ENCODE data around the gene MARCHF2.
"Not testable (repeated sequence)": the region's sequence is repeated elsewhere in the genome, so short reads cannot be mapped to it uniquely, and the experiment has no call there.

The MARCHF2 gene

DNA sequence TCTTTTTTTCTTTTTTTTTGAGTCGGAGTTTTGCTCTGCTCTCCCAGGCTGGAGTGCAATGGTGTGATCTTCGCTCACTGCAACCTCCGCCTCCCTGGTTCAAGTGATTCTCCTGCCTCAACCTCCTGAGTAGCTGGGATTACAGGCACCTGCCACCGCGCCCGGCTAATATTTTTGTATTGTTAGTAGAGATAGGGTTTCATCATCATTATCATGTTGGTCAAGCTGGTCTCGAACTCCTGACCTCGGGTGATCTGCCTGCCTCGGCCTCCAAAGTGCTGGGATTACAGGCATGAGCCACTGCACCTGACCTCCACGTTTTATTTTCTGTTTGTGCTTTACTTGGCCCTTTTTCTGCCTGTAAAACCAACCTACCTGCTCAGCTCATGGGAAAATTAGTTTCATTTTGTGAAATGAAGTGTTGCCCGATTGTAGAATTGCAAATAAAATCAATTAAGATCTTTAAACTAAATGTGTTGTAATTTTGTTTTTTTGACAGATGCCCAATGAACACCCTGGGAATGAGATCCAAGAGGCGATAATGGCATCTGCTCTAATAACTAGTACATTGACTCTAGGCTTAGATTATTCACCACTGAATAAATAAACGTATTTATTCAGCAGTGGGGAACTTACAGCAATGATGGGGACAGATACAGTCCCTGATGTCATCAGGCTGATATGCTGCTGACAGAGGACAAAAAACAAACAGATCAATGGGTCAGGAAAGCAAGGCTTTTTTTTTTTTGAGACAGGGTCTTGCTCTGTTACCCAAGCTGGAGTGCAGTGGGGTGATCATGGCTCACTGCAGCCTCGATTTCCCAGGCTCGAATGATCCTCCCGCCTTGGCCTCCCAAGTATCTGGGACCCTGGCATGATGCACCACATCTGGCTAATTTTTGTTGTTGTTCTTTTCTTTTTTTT lies 25.2 kb upstream of the MARCHF2 start:
- DNase-seq = no peak

- no peak for DNase-seq
Measured at GRCh38 chr19:8388612-8388958, 24.5 kb upstream of the MARCHF2 start.

DNA sequence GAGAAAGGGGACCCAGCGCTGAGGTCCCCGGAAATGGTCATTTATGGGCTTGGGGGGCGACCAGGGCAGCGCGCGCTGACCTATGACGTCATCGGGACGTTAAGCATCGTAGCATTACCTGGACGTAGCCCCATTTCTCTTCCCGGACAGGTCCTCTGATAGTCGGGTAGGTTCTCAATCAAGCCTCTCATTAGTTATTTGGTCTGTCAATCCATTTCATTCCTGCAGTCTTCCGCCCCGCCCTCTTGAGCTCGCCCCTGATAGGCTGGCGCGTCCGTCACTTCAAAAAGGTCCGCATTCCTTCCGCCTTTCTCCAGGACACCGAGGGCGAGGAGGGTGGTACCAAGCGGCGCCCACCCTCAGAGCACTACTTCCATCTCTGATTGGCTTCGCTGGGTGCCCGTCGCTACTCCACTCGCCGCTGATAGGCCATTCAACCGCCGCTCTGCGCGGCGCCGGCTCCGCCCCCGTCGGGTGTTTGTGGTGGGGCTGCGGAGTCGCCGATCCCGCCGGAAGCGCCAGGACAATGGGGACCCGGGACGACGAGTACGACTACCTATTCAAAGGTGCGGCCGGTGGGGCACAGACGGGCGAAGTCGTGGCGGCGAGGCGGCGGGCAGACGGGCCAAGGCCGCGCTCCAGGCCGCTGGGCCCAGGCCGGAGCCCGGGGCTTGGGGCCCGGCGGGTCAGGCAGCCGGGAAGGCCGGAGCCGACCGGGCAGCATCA lies 23.1 kb upstream of the MARCHF2 start, which contains the start of gene RAB11B:
Gene RAB11B, plus strand, starts transcription at position 470 of the 726 bp plus-strand sequence. Its CDS starts 57 bp downstream, at position 527.
- peak; percentile 97 to 98 for DNase-seq

GRCh38 chr19:8390617-8390981 lies 22.5 kb upstream of the MARCHF2 start:
- peak; percentile 91 to 95 for DNase-seq

GRCh38 chr19:8391198-8392016 lies 21.7 kb upstream of the MARCHF2 start:
- no peak for DNase-seq

DNA sequence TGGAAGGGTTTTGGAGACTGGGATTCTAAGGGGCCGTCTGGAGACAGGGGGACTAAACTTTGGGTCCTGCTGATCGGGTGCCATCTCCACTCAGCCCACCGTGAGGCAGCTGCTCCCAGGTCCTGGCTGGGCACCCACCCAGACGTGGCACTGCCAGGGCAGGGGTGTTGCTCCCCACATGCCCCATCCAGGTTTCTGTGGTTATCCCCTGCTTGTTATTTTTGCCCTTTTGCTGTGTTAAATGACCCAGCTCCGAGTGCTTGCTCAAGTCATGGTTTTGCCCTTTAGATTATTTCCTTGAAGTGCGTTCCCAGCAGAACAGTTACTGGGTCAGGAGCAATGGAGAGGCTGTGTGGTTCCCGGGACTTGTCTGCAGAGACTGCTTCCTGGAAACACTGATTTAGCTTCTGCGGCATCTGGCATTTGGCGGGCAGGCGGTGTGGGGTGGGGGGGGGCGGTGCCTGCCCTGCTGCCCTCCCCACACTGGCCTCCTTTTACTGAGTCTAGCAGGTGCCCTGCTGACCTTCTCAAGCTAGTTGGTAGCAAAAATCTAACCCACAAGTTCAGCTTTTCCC lies 21.0 kb upstream of the MARCHF2 start:
- no peak for DNase-seq

DNA sequence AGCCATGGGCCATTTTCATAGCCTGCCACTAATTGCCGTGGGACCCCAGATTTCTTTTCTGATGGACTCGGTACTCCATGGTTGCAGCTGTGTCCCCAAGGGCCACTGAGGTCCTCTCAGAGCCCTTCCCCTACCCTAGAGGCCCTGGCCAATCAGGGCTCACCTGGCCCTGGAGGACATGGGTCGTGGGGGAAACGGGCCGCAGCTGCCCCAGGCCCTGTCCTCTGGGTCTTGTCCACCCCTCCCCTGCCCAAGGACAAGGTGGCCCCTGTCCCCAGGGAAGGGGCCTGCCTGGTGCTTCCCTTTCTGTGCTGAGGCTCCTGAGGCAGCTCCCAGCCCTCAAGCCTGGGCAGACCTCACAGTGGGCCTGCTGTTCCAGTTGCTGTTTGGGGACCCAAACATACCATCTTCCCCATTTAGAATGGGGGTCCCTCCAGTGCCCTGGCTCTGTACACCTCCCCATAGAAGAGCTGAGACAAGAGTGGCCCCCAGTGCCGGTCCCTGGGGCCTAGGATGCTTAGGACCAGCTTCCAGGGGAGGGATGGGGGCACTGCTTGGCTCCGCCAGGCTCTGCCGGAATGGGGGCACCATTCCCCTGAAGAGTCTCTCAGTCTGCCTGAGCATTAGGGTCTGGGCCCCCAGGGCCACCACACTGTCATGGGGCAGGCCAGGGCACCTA lies 19.8 kb upstream of the MARCHF2 start:
- no peak for DNase-seq

DNA sequence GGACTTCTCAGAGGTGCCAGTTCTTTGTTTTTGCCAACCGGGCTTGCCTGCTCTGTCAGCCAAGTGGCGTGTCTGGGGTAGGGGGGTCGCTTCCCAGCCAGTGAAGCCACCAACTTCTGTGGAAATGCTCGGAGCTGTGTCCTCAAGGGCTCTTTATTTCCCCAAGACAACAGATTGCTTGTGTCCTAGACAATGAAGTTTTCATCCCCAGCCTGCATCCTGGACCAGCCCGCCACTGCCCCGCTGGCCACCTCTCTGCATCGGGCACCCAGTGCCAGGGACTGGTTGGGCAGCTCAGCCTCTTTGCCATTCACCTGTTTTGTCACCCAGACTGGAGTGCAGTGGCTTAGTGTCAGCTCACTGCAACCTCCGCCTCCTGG lies 19.2 kb upstream of the MARCHF2 start:
- DNase-seq = no peak

DNA sequence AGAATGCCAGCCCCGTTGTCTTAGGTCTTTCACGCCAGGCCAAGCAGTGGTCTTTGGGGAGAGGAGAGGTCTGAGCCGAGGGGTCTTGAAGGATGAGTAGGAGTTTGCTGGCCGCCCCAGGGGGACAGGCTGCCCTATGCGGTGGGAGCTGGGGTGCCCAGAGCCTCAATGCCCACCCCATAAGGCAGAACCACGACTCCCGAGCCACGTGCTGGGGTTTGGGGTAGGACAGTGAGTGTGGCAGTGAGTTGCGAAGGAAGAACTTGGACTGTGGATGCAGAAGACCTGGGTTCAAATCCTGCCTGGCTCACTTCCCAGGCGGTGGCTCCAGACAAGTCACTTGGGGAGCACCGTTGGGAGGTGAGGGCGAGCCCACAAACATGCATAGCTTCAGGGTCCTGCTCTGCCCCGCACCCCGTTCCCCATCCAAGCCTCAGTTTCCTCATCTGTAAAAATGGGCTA lies 17.5 kb upstream of the MARCHF2 start:
- DNase-seq = no peak

DNA sequence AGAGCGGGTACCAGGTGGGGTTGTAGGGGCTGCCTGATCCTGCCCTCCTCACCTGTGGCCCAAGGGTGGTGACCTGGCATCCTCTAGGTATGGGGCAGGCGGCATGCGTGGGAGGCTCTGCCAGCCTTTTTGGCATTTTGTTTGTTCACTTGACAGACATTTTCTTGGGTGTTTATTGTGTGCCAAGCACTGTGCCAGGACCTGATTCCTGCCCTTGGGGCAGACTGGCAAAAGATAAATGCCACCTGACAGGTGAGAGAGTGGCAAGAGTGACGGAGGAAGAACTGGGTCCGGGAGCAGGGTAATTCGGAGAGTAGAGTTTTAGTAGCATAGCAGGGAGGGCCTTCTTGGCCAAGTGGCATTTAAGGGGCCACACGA lies 16.9 kb upstream of the MARCHF2 start:
- no peak for DNase-seq

DNA sequence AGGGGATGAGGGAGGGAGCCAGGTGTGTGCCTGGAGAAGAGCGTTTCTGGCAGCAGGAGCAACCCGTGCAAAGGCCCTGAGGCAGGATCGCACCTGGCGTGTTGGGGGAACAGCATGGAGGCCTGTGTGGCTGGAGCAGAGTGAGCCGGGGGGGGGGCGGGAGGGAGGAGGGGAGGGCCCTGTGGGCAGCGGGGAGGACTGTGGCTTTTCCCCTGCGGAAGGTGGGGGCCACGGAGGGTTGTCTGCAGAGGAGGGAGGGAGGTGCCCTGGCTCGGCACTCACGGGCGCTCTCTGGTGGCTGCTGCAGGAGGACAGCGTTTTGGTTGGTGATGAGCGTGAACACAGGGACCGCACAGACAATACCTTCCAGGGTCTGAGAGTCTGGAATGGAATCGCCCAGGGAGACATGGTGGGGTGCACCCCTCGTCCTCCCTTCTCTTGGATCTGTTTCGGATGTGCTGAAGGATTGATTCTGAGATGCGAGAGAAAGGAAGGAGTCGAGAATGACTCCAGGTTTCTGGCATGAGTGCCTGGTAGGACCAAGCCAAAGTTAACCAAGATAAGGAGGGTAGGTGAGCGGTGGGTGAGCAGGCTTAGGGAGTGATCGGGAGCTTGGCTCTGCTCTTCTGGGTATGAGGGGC lies 16.4 kb upstream of the MARCHF2 start:
- peak; percentile 76 to 78 for DNase-seq

DNA sequence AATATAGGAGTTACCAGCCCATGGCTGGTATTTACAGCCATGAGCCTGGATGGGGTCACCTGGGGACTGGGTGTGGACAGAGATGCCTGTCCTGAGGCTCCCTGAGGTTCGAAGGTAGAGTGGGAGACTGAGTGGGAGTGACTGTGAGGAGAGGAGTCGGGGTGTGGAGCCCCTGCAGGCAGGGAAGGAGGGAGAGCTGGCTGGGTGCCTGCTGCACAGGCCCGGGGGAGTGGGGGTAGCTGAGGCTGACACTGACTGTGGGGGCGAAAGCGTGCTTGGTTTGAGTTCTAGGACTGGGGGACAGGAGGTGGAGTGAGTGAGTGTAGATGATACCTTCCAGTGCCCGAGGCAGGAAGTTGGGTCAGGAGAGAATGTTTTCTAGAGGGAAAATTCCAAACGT lies 15.8 kb upstream of the MARCHF2 start:
- no peak for DNase-seq

GRCh38 chr19:8397746-8398310 lies 15.3 kb upstream of the MARCHF2 start:
- no peak for DNase-seq

DNA sequence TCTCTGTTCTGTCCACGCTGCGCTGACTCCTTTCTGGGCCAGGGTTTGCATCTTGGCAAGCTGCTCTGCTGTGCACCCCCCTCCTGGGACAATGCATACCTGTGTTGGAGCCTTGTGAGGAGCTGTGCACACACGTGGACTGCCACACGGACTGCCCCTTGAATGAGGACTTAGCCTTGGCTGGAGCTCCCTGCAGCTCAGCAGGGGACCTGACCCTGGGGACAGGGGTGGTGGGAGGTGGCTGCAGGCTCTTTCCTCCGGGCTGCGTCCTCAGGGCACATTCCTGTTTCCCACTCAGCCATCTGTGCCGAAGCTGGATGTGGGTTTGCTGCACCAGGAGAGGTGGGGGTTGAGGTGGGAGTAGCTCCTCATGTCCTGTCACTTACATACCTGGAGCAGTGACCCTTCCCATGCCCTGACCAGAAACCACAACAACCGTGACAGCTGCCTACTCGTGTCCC lies 14.8 kb upstream of the MARCHF2 start:
- DNase-seq = no peak

DNA sequence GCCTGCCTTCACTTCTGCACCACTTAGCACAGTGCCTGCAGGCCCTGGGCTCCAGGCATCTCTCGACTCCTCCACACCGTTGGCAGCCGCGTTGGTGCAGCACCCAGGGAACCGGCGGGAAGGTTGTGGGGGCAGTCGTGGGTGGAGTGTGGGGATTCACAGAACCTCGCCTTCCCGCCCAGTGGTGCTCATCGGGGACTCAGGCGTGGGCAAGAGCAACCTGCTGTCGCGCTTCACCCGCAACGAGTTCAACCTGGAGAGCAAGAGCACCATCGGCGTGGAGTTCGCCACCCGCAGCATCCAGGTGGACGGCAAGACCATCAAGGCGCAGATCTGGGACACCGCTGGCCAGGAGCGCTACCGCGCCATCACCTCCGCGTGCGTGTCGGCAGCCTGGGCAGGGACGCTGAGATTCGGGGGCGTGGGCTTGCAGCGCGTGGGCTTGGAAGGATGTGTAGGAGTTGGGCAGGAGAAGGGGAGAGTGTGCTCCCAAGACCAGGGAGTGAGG lies 13.4 kb upstream of the MARCHF2 start:
- no peak for DNase-seq

DNA sequence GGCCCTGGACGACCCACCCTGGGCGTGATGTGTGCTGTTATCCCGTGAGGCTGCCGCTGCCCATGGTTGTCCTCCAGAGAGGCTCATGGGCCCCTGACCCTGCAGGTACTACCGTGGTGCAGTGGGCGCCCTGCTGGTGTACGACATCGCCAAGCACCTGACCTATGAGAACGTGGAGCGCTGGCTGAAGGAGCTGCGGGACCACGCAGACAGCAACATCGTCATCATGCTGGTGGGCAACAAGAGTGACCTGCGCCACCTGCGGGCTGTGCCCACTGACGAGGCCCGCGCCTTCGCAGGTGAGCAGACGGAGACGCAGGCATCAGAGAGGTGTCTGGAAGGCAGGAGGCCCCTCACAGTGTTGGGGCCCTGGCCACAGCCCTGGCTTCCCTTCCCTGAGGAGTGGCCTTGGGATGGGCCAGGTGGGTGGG lies 11.1 kb upstream of the MARCHF2 start:
- DNase-seq = no peak

- DNase-seq = no peak
Measured at GRCh38 chr19:8403098-8403819, 9.8 kb upstream of the MARCHF2 start.

DNA sequence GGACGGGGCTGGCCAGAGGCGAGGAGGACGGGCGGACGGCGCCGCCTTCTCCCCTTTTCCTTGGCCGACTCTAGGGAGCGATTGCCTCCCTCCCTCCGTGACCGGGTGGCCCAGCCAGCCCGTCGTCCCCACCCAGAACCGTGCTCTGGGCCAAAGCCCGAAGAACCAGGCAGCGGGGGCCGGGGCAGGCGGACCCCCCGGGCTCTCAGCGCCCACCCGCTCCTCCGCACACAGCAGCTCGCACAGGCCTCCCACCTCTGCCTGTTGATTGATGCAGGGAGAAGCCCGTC lies 9.3 kb upstream of the MARCHF2 start:
- DNase-seq = no peak

DNA sequence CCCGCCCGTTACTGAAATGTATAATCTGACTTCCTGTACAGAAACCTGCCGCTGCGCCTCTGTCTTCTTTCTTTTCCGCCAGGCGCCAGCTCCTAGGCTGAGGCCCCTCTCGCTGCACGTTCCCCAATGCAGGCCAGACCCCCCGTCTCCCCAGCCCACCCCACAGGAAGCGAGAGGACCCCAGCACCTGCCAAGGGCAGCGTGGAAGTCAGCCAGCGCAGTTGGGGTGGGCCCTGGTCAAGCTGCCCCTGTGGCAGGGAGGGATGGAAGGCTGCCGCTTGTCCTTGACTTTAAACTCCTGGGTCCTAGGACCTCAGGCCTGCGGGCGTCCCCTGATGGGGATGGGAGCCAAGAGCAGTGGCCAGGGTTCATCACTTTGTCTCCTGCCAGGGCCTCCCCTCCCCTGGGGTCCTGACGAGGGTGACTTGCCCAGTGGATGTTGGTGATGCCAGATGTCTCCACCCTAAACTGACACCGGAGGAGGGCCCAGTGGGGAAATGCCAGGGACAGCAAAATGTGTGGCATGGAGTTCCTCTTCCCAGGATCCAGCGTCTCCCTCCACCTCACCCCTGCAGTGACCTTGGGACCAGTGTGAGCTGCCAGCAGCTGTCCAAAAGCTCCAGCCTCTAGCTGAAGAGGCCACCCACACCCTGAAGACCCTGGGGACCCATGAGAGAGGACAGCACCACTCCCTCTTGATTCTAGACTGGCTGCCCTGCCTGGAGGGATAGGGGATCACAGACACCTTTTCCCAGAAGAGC lies 8.5 kb upstream of the MARCHF2 start:
- no peak for DNase-seq

GRCh38 chr19:8410718-8411117 lies 2.4 kb upstream of the MARCHF2 start:
- not testable (repeated sequence) for DNase-seq
